HG03469 (cell line): ENCODE data around the gene SLC49A3.
"Not testable (repeated sequence)": the region's sequence is repeated elsewhere in the genome, so short reads cannot be mapped to it uniquely, and the experiment has no call there.

Source experiments
- ATAC-seq: cut with Tn5 transposase; IDR thresholded peaks from one replicate; pipeline ENCODE4 v1.9.1; 2021; ENCODE audit warnings: mild to moderate bottlenecking, moderate library complexity, moderate number of reproducible peaks; ENCODE audit not compliant: unreplicated experiment

The SLC49A3 gene

DNA sequence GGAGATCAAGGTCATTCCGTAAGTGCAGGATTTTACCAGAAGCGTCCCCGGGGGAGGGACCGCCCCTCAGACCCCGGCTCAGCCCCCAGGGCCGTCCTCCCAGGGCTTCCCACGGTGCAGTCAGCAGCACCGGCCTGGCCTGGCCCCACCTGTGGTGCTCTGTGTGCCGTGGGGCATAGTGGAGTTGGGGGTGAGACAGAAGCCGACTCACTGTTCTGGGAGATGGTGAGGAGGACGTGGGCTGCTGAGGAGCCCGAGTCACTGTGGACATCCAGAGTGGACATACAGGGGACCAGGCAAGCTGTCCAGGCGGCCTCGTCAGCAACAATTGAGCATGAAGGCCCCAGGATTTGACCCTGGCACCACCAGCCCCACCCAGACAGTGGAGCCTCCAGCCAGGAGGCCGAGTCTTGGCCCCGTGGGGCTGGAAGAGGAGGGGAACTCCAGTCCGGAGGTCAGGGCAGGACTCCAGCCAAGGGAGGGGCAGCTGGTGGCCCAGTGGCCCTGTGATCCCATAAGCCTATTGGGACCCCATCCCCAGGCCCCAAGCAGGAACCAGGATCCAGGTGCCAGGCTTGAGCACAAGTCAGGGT is 34.0 kb downstream of the SLC49A3 start:
- no peak for ATAC-seq

DNA sequence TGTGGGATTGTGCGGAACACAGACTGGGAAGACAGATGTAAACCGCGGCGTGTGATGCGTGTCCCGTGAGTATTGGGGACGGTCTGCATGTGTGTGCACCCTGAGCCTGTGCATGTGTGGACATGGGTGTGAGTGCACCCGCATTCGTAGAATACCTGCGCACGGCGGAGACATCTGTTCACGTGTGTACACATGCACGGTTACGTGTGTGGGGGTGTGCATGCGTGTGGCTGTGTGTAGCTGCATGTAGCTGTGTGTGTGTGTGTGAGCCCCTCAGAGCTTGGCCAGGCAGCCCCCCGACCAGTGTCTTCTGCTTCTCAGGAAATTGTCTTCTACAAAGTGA is 34.5 kb downstream of the SLC49A3 start:
- no peak for ATAC-seq

DNA sequence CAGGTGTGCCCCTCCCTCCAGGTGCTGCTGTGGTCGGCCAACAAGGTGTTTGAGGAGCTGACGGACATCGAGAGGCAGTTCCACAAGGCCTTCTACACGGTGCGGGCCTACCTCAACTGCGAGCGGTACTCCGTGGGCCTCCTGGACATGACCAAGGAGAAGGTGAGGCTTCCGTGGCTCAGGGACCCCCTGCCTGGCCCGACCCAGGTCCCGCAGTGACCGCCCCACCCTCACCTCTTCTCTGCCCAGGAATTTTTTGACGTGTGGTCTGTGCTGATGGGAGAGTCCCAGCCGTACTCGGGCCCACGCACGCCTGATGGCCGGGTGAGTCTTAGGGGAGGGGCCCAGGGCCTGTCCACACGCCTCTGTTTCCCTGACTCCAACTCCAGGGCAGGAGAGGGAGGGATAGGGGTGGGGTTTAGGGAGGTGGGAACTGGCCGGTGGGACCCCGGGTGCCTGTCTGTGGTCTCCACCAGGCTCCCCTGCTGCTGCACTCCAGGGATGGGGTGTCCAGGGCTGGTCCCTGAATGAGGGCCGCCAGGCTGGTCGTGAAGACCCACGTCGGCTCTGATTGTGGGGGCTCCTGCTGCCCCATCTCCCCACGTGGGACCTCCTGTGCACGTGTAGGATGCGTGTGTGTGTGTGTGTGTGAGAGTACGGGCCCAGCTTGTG is 35.0 kb downstream of the SLC49A3 start:
- ATAC-seq: no peak

- no peak for ATAC-seq
These were observed 35.7 kb downstream of the SLC49A3 start for GRCh38 chr4:653080-653821.

- no peak for ATAC-seq
These were observed 36.9 kb downstream of the SLC49A3 start for GRCh38 chr4:651884-652642.

DNA sequence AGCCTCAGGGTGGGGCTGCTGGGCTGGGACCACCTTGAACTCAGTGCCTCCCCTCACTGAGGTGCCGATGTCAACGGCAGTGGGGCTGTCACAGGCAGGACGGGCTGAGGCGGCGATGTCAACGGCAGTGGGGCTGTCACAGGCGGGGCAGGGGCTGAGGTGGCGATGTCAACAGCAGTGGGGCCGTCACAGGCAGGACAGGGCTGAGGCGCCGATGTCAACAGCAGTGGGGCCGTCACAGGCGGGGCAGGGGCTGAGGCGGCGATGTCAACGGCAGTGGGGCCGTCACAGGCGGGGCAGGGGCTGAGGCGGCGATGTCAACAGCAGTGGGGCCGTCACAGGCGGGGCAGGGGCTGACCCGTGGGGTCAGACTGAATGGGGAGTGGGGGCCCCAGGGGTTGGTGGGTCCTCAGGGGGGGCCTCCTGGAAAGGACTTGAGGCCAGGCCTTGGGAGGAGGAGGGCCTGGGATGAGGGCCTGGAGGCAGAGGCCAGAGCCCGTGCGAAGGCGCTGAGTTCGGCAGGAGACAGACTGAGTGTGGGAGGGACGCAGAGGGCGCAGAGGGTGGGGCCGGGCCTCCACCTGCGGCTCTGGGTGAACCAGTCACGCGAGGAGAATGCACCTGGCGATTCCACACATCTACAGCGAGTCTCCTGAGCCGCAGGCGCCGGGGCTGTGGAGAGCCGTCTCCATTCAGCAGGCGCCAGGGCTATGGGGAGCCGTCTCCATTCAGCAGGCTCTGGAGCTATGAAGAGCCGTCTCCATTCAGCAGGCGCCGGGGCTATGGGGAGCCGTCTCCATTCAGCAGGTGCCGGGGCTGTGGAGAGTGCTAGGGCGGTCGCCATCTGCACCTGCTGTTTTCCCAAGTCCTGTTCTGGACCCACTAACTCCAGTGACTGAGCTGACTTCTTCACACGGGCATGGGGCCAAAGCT is 37.7 kb downstream of the SLC49A3 start:
- no peak for ATAC-seq

- no peak for ATAC-seq
These were observed 38.5 kb downstream of the SLC49A3 start for GRCh38 chr4:650461-650860.

- ATAC-seq: no peak
These were observed 39.1 kb downstream of the SLC49A3 start for GRCh38 chr4:649751-650310.

- no peak for ATAC-seq
These were observed 39.7 kb downstream of the SLC49A3 start for GRCh38 chr4:649293-649625.

GRCh38 chr4:648579-649292 is 40.2 kb downstream of the SLC49A3 start:
- no peak for ATAC-seq

DNA sequence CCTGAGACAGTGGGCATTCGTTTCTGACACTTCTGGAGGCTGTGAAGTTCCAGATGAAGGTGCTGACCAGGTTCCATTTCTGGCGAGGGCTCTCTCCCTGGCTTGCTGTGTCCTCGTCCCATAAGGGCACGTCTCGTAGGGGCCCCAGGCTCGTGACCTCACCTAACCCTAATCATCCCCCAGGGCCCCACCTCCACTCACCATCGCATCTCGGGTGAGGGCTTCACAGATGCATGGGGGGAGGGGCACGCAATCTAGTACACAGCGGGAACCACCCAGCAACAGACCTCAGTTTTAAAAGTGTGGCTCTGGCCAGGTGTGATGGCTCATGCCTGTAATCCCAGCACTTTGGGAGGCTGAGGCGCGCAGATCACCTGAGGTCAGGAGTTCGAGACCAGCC is 41.5 kb downstream of the SLC49A3 start:
- ATAC-seq: no peak

DNA sequence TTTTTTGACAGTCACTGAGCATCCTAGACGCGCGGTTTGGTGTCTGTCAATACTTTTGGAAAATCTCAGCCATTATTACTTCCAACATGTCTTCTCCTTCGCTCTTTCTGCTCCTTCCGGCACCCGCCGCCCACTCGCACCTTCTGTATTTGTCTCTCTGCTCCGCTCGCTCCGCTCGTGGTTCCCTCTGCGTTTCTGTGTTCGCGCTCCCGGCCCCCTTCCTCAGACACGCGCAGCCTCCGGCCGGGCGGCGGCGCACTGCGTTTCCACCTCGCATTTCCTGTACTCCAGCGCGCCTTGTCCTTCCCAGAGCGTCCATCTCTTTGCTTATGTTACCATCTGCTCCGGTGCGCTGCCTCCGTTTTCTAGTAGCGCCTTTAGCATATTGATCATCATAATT is 42.5 kb downstream of the SLC49A3 start:
- ATAC-seq: no peak

- ATAC-seq: not testable (repeated sequence)
These were observed 46.6 kb downstream of the SLC49A3 start for GRCh38 chr4:642366-642765.

DNA sequence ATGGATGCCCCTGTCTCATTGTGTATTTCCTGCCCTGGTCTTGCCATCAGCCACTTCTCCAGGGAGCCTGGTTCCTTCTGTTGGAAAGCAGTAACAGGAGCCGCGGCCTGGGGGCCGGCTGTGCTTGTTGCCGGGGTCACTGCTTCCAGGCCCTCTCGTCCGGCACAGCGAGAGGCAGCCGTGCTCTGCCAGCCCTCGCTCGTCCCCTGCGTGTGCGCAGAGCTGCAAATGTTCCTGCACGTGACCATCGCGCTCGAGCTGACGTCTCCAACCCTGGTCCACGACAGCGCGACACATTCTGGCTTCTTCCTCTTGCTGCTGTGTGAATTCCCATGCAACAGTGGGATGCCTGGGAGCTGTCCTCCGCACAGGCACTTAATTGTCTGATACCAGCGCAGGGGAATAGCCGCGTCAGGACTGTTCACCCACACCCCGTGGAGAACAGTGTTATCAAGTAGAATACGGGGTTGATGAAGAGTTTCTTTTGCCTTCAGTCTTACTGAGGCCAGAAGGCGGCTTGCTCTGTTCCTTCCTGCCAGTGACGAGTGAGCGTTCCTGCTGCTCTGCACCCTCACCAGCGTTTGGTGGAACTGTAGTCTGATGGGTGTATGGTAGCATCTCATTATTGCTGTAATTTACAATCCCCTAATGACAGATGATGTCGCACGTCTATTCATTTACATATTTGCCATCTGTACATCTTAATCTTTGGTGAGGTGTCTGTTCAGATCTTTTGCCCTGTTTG is 51.2 kb downstream of the SLC49A3 start:
- ATAC-seq: no peak

DNA sequence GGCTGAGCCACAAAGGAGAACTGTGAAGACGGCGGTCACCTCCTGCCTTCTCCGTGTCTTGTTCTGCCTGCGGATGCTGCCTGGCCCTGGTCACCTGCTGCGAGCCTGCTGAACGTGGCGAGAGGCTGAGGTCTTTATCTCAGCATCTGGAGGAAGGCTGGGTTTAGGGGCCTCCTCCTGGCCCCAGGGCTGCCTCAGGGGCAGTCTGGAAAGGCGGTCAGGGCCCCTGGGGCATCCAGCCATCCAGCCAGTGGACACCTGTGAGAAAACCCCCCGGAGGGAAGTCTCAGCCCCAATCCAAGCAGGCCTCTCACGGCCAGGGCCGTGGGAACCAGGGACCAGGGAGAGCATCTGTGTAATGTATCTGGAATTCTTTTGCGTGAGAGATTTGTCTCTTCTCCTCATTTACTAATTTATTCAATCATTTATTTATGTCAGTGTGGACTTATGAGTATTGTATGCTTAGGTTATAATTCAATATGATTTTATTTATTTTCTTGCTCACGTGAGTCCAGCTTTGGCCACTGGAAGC is 52.3 kb downstream of the SLC49A3 start:
- ATAC-seq: no peak

GRCh38 chr4:635851-636627 is 52.9 kb downstream of the SLC49A3 start:
- no peak for ATAC-seq

DNA sequence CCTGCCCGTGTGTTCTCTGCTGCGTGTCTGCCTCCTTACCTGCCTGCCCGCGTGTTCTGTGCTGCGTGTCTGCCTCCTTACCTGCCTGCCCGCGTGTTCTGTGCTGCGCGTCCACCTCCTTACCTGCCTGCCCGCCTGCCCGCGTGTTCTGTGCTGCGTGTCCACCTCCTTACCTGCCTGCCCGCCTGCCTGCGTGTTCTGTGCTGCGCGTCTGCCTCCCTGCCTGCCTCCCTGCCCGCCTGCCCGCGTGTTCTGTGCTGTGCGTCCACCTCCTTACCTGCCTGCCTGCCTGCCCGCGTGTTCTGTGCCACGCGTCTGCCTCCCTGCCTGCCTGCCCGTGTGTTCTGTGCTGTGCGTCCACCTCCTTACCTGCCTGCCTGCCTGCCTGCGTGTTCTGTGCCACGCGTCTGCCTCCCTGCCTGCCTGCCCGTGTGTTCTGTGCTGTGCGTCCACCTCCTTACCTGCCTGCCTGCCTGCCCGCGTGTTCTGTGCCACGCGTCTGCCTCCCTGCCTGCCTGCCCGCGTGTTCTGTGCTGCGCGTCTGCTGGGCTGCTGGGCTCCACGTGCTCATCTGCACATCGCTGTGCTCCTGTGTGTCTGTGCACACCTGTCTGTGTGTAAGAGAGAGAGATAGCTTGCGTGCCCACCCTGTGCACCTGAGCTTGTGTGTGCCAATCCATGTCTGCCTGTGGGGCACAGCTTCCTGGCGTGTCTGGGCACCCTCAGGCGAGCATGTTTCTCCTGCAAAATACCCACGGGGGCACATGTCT is 53.7 kb downstream of the SLC49A3 start:
- not testable (repeated sequence) for ATAC-seq
